ENCODE measurements around the gene ZG16B.

The ZG16B gene

DNA sequence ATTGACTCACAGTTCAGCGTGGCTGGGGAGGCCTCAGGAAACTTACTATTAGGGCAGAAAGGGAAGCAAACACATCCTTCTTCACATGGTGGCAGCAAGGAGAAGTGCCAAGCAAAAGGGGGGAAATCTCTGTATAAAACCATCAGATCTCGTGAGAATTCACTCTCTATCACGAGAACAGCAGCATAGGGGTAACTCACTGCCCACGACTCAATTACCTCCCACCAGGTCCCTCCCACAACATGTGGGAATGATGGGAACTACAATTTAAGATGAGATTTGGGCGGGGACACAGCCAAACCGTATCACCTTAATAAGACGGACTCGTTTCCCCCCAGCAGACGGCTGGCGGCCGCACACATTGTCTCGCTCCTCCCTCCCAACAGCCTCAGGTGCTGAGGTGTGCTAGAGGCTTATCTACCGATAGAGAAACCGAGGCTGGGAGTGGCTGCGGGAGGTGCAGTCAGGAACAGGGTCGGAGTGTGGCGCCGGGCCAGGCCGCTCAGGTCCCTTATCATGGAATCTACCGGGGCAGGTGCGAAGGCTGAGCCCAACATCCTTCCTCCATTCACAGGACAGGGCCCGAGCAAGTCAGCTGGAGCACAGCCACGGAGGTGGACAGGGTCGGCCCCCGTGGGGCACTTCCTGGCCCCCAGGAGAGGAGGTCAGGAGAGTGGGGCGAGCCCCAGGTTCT, 4.9 kb upstream of the ZG16B start:
- DNase-seq (ENCODE audit: low spot score) (peak; percentile 43), ATAC-seq (ENCODE audit: low read depth) (no peak)
- Histone ChIP-seq H3K4me3 (ENCODE audit: severe bottlenecking) (no peak overlapping the region), H3K9me3 (ENCODE audit: severe bottlenecking) (no peaks in the 10 kb centered on the region), H3K36me3 (ENCODE audit: low read depth) (no peaks in the 10 kb centered on the region), H3K27ac (ENCODE audit: poor library complexity, severe bottlenecking) (no peak overlapping the region), H3K27me3 (ENCODE audit: insufficient read depth, poor library complexity, severe bottlenecking) (no peaks in the 10 kb centered on the region), H3K4me1 (ENCODE audit: insufficient read depth, poor library complexity, severe bottlenecking) (peaks cover 5% of the 10 kb centered on the region)
- no peak for TF ChIP-seq CTCF (IDR thresholded peaks at IDR 0.05; ENCODE audit: poor library complexity, severe bottlenecking)

DNA sequence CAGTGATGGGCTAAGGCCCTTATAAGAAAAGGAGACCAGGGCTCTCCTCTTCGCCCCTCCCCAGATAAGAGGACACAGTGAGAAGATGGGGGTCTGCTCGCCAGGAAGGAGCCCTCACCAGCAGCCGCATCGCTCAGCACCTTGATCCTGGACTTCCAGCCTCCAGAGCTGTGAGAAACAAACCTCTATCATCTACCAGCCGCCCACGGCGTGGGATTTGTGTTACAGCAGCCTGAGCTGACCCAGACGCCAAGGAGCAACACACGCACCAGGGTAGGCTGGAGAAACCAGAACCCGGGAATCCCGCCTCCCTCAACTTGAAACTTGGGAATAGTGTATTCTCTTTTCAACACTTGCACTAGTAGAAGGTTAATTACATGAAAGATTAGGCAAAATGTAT, 4.2 kb upstream of the ZG16B start:
- H3K27me3 ChIP-seq (ENCODE audit: insufficient read depth, poor library complexity, severe bottlenecking): no peaks in the 10 kb centered on the region
- no peaks in the 10 kb centered on the region for H3K9me3 ChIP-seq (ENCODE audit: severe bottlenecking)
- no peak for DNase-seq (ENCODE audit: low spot score)
- no peaks in the 10 kb centered on the region for H3K36me3 ChIP-seq (ENCODE audit: low read depth)
- no peak overlapping the region for H3K4me3 ChIP-seq (ENCODE audit: severe bottlenecking)
- H3K4me1 ChIP-seq (ENCODE audit: insufficient read depth, poor library complexity, severe bottlenecking): peaks cover 8% of the 10 kb centered on the region
- no peak for TF ChIP-seq CTCF (IDR thresholded peaks at IDR 0.05; ENCODE audit: poor library complexity, severe bottlenecking)
- H3K27ac ChIP-seq (ENCODE audit: poor library complexity, severe bottlenecking): no peak overlapping the region
- no peak for ATAC-seq (ENCODE audit: low read depth)

GRCh38 chr16:2826591-2827373, 3.3 kb upstream of the ZG16B start:
- no peaks in the 10 kb centered on the region for H3K36me3 ChIP-seq (ENCODE audit: low read depth)
- TF ChIP-seq CTCF (IDR thresholded peaks at IDR 0.05; ENCODE audit: poor library complexity, severe bottlenecking): no peak
- H3K4me3 ChIP-seq (ENCODE audit: severe bottlenecking): no peak overlapping the region
- no peak for ATAC-seq (ENCODE audit: low read depth)
- DNase-seq (ENCODE audit: low spot score): no peak
- H3K27me3 ChIP-seq (ENCODE audit: insufficient read depth, poor library complexity, severe bottlenecking): no peaks in the 10 kb centered on the region
- H3K4me1 ChIP-seq (ENCODE audit: insufficient read depth, poor library complexity, severe bottlenecking): peaks cover 8% of the 10 kb centered on the region
- H3K27ac ChIP-seq (ENCODE audit: poor library complexity, severe bottlenecking): no peak overlapping the region
- no peaks in the 10 kb centered on the region for H3K9me3 ChIP-seq (ENCODE audit: severe bottlenecking)

DNA sequence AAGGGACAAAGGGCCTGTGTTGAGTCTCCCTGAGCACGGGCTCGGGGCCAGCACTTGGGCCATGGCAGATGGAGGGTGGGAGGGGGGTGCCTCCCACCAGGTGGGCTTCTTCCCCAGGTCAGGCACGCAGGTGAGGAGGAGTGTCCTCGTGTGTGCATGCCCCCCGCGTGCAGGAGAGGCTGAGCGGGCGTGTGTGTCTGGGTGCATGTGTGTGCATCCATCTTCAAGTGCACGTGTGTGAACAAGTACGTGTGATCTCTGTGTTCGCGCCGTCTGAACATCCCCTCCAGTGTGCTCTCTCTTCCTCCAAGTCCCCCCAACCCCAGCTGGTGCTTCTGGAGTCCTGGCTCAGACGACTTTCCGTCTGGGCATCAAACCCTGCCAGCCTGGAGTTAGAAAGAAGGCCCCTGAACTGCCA, 2.7 kb upstream of the ZG16B start:
- Histone ChIP-seq H3K4me1 (ENCODE audit: insufficient read depth, poor library complexity, severe bottlenecking) (peaks cover 8% of the 10 kb centered on the region), H3K36me3 (ENCODE audit: low read depth) (no peaks in the 10 kb centered on the region), H3K27me3 (ENCODE audit: insufficient read depth, poor library complexity, severe bottlenecking) (no peaks in the 10 kb centered on the region), H3K27ac (ENCODE audit: poor library complexity, severe bottlenecking) (no peak overlapping the region), H3K9me3 (ENCODE audit: severe bottlenecking) (no peaks in the 10 kb centered on the region), H3K4me3 (ENCODE audit: severe bottlenecking) (no peak overlapping the region)
- no peak for TF ChIP-seq CTCF (IDR thresholded peaks at IDR 0.05; ENCODE audit: poor library complexity, severe bottlenecking)
- no peak for DNase-seq (ENCODE audit: low spot score)
- no peak for ATAC-seq (ENCODE audit: low read depth)

Data from RWPE2 (cell line).